ENCODE measurements around the gene GUCY1A2.

GUCY1A2 gene

GRCh38 chr11:106998916-106999188, 19.4 kb downstream of the GUCY1A2 start:
- DNase-seq (ENCODE audit: low read depth in 2 of 2) = no peak

GRCh38 chr11:106998116-106998915, 20.0 kb downstream of the GUCY1A2 start:
- DNase-seq (ENCODE audit: low read depth in 2 of 2) = no peak

- DNase-seq (ENCODE audit: low read depth in 2 of 2) = no peak
These were observed 21.0 kb downstream of the GUCY1A2 start for GRCh38 chr11:106997227-106997626.

- DNase-seq (ENCODE audit: low read depth in 2 of 2) = no peak
These were observed 21.6 kb downstream of the GUCY1A2 start for GRCh38 chr11:106996691-106997090.

GRCh38 chr11:106990331-106990730, 27.9 kb downstream of the GUCY1A2 start:
- no peak for DNase-seq (ENCODE audit: low read depth in 2 of 2)

GRCh38 chr11:106989078-106989455, 29.2 kb downstream of the GUCY1A2 start:
- no peak for DNase-seq (ENCODE audit: low read depth in 2 of 2)

GRCh38 chr11:106988151-106989077, 29.9 kb downstream of the GUCY1A2 start:
- DNase-seq (ENCODE audit: low read depth in 2 of 2) = no peak

GRCh38 chr11:106986673-106987072, 31.6 kb downstream of the GUCY1A2 start:
- no peak for DNase-seq (ENCODE audit: low read depth in 2 of 2)

GRCh38 chr11:106986261-106986660, 32.0 kb downstream of the GUCY1A2 start:
- no peak for DNase-seq (ENCODE audit: low read depth in 2 of 2)

- no peak for DNase-seq (ENCODE audit: low read depth in 2 of 2)
These were observed 34.3 kb downstream of the GUCY1A2 start for GRCh38 chr11:106983991-106984390.

GRCh38 chr11:106983261-106983660, 35.0 kb downstream of the GUCY1A2 start:
- no peak for DNase-seq (ENCODE audit: low read depth in 2 of 2)

GRCh38 chr11:106974831-106975230, 43.4 kb downstream of the GUCY1A2 start:
- no peak for DNase-seq (ENCODE audit: low read depth in 2 of 2)

GRCh38 chr11:106971864-106972263, 46.4 kb downstream of the GUCY1A2 start:
- no peak for DNase-seq (ENCODE audit: low read depth in 2 of 2)

GRCh38 chr11:106969644-106970355, 48.5 kb downstream of the GUCY1A2 start:
- DNase-seq (ENCODE audit: low read depth in 2 of 2) = no peak

- no peak for DNase-seq (ENCODE audit: low read depth in 2 of 2)
These were observed 55.3 kb downstream of the GUCY1A2 start for GRCh38 chr11:106962995-106963394.

- DNase-seq (ENCODE audit: low read depth in 2 of 2) = no peak
These were observed 56.8 kb downstream of the GUCY1A2 start for GRCh38 chr11:106961518-106961917.

- DNase-seq (ENCODE audit: low read depth in 2 of 2) = no peak
These were observed 57.2 kb downstream of the GUCY1A2 start for GRCh38 chr11:106961048-106961447.

- DNase-seq (ENCODE audit: low read depth in 2 of 2) = no peak
These were observed 58.5 kb downstream of the GUCY1A2 start for GRCh38 chr11:106959800-106960199.

GRCh38 chr11:106959386-106959785, 58.9 kb downstream of the GUCY1A2 start:
- DNase-seq (ENCODE audit: low read depth in 2 of 2) = no peak

- no peak for DNase-seq (ENCODE audit: low read depth in 2 of 2)
These were observed 59.6 kb downstream of the GUCY1A2 start for GRCh38 chr11:106958517-106959248.

- no peak for DNase-seq (ENCODE audit: low read depth in 2 of 2)
These were observed 61.2 kb downstream of the GUCY1A2 start for GRCh38 chr11:106957030-106957482.

- DNase-seq (ENCODE audit: low read depth in 2 of 2) = no peak
These were observed 68.2 kb downstream of the GUCY1A2 start for GRCh38 chr11:106950067-106950491.

Data from stimulated activated CD8-positive, alpha-beta memory T cell treated with anti-CD3 and anti-CD28 coated beads, Interleukin-7, amount 100 ng/mL, for 4 hours (primary cell).